Ovary (tissue), 9 donors: Measurements from ENCODE around the gene GPC6. TPM values are rescaled to one million over a fixed set of nuclear protein-coding genes. Genes with fewer than 3 reads are reported as not detected.

Experiments
- DNase-seq, 5 donors: peaks; one replicate each; pipeline ENCODE4 v3.0.0-alpha.2; 2019 to 2020
- H3K27ac ChIP-seq, 2 donors: fragments of 200-600 bp; one replicate each; pipeline versions ENCODE4 v1.5.1 to v1.8.0; 2019 to 2022
- H3K27me3 ChIP-seq: fragments of 200-600 bp; one replicate; pipeline ENCODE4 v1.8.0; 2022
- H3K36me3 ChIP-seq: fragments of 200-600 bp; sonication (generic); one replicate; pipeline ENCODE4 v1.5.1; 2019
- H3K4me1 ChIP-seq: one replicate; pipeline ENCODE4 v1.8.1; 2013; ENCODE audit warnings: mild to moderate bottlenecking, moderate library complexity; ENCODE audit not compliant: insufficient read depth
- H3K4me3 ChIP-seq: fragments of 200-600 bp; sonication (generic); one replicate; pipeline ENCODE4 v1.5.1; 2017
- H3K9me3 ChIP-seq, 2 donors: fragments of 200-600 bp in 1 of 2; sonication (generic) in 1 of 2; one replicate each; pipeline versions ENCODE4 v1.5.1 to v1.8.1; 2013 to 2019; ENCODE audit warnings: mild to moderate bottlenecking in 1 of 2, moderate library complexity in 1 of 2
- CTCF ChIP-seq, 3 donors: fragments of 450-650 bp in 2 of 3; fragments of 200-600 bp in 1 of 3; IDR thresholded peaks; one replicate each; pipeline versions ENCODE4 v1.5.1 to v1.8.0; 2016 to 2022; ENCODE audit warnings: antibody characterized with exemption in 3 of 3, mild to moderate bottlenecking in 1 of 3
- EP300 ChIP-seq: sonication (generic); formaldehyde crosslinking; IDR thresholded peaks from one replicate; pipeline ENCODE4 v1.6.1; 2017; ENCODE audit warnings: antibody characterized with exemption
- POLR2A ChIP-seq: fragments of 450-650 bp; IDR thresholded peaks from one replicate; pipeline ENCODE4 v1.6.1; 2017; ENCODE audit warnings: antibody characterized with exemption, mild to moderate bottlenecking, moderate library complexity
- WGBS, 3 donors: extraction: QIAGEN DNeasy Blood & Tissue Kit in 1 of 3; methylation state at CpG; one replicate each; pipeline versions ENCODE4 v1.1.5 to v1.1.7; 2013 to 2017; 5-methylcytosine and 5-hydroxymethylcytosine counted together
- intact Hi-C, 4 donors: fragments of 100-400 bp; cut with DNase I; formaldehyde crosslinking; loops; one replicate each; pipeline versions ENCODE4 v1.11.0 to v1.15.1; 2022 to 2023
- polyA plus RNA-seq, 2 donors: library from polyadenylated mRNA; stranded (reverse); fragments of 200-250 nt in 1 of 2; fragments of 350-450 nt in 1 of 2; fragmentation: Illumina TruSeq in 1 of 2; extraction: RNeasy Lipid Tissue Mini Kit (QIAGEN cat#74804) in 1 of 2; gene quantifications; one replicate each; pipeline ENCODE4 v1.2.3, GENCODE V29; 2013 to 2014
- total RNA-seq, 7 donors: library from RNA; depleted of rRNA in 2 of 7; stranded (reverse); fragments of >200 nt in 2 of 7; fragmentation: NEBNext Ultra II Directional in 3 of 7; extraction: Animal tissue kit (Norgen Biotek cat#: 25700) in 3 of 7; gene quantifications; one replicate each; pipeline versions ENCODE4 v1.1.0 to v1.2.4, GENCODE V29; 2016 to 2023
- donor health status: DM: no; HTN: no; CAD: no; lungs with moderate emphysema.
- donor health status: DM: no; HTN: no; CAD: no.
- donor health status: Bipolar disorder and iron deficiency.
- donor health status: DM: yes; HTN: yes; CAD: no.
- donor health status: DM: no; HTN: no; CAD: no.
- donor health status: DM: yes; HTN: yes; CAD: no.

Gene GPC6
- total and polyA plus RNA-seq, 9 donors: 4.3 to 22.3 (median 17.9) TPM

- Histone ChIP-seq H3K4me1 (peaks cover 4% of the 10 kb centered on the region), H3K4me3 (no peak overlapping the region), H3K27ac (no peak overlapping the region), H3K9me3 (no peaks in the 10 kb centered on the region), H3K27me3 (no peaks in the 10 kb centered on the region), H3K36me3 (no peaks in the 10 kb centered on the region)
- no peak for DNase-seq
- intact Hi-C loops: no loop called here
- 78 to 87% (median 78%) methylated on average over 4 of the region's 4 CpGs for WGBS, 3 donors
- TF ChIP-seq POLR2A (no peak), CTCF (IDR thresholded peaks at IDR 0.05) (no peak), EP300 (no peak)
Measured at GRCh38 chr13:94308832-94309231, 1082.2 kb downstream of the GPC6 start.

GRCh38 chr13:94309576-94309975 is 1083.0 kb downstream of the GPC6 start:
- peaks cover 4% of the 10 kb centered on the region for H3K4me1 ChIP-seq
- H3K4me3 ChIP-seq: no peak overlapping the region
- no peaks in the 10 kb centered on the region for H3K36me3 ChIP-seq
- H3K9me3 ChIP-seq: no peaks in the 10 kb centered on the region
- TF ChIP-seq POLR2A (no peak), EP300 (no peak), CTCF (IDR thresholded peaks at IDR 0.05) (no peak)
- no peak overlapping the region for H3K27ac ChIP-seq
- DNase-seq: no peak
- H3K27me3 ChIP-seq: no peaks in the 10 kb centered on the region
- intact Hi-C loops: no loop called here
- 83 to 99% (median 95%) methylated on average over 3 of the region's 3 CpGs for WGBS, 3 donors

DNA sequence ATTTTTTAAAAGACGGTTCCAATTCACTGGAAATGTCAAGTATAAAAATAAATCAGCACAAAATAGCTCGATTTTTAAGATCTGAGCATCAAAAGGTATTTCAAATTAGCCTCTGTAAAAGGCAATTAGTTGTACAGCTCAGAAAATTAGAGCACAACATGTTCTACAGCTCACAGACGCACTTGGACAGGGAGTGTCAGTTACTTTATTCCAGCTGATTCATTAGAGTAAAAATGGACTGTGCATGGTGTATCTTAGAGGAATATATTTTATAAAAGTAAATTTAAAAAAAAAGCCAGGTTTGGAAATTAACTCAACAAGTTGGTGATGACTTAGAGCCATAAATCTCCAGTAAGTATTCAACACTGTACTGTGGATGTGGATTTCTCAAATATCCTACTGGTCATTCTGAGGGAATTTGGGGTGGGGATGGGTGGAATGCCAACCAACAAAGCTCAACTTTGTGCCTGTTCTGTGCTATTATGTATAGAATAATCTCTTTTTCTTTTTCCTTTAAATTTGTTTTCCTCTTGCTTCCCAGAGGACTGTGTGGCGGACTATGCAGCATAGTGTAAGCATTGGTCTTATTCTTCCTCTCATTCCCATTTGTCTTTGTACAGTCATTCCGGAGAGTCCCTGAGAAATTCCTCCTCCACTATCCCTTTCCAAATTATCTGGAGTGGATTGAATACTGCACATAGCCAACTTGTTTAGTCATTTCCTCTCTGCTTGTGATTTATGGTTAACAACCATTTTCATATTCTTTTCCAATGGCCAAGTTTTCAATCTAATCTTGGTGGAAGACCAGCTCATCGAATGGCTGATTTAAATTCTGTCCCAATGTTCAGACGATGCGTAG is 1083.6 kb downstream of the GPC6 start:
- Histone ChIP-seq H3K27me3 (no peaks in the 10 kb centered on the region), H3K36me3 (no peaks in the 10 kb centered on the region), H3K4me1 (peaks cover 4% of the 10 kb centered on the region), H3K27ac (no peak overlapping the region), H3K4me3 (no peak overlapping the region), H3K9me3 (no peaks in the 10 kb centered on the region)
- intact Hi-C loops: no loop called here
- WGBS, 3 donors: 51 to 77% (median 54%) methylated on average over 8 of the region's 8 CpGs
- TF ChIP-seq EP300 (no peak), CTCF (IDR thresholded peaks at IDR 0.05) (no peak), POLR2A (no peak)
- DNase-seq: no peak

DNA sequence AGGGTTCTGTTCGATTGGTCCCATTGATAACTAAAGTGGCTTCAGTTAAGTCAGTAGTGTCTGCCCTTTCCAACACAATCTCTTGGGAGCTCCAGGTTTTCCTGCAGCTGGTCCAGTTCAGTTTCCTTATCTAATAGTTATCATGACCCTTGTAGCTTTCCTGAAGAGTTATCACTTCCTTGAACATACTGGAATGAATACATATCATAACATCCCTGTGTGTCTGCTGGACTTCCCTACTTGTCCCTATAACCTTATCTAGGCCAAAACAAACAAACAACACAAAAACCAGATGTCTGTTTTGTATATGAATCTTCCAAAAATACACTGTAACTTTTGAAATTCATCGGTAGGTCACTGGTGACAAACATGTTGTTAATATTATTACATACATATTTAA is 1085.3 kb downstream of the GPC6 start:
- Histone ChIP-seq H3K4me1 (peaks cover 1% of the 10 kb centered on the region), H3K9me3 (no peaks in the 10 kb centered on the region), H3K27me3 (no peaks in the 10 kb centered on the region), H3K36me3 (no peaks in the 10 kb centered on the region), H3K27ac (no peak overlapping the region), H3K4me3 (no peak overlapping the region)
- WGBS, 3 donors: 58 to 66% (median 65%) methylated on average over 2 of the region's 2 CpGs
- no peak for DNase-seq
- intact Hi-C loops: no loop called here
- no peak for TF ChIP-seq CTCF (IDR thresholded peaks at IDR 0.05)
- TF ChIP-seq POLR2A: no peak
- TF ChIP-seq EP300: no peak
